Astrocyte (in vitro differentiated cells and primary cell): Measurements from ENCODE around the gene ELMOD3.

ENCODE experiments used
- CTCF ChIP-seq: IDR thresholded peaks from 2 replicates; pipeline ENCODE4 v1.5.1; 2011; ENCODE audit warnings: low read depth, mild to moderate bottlenecking, inconsistent platforms, low read length, moderate library complexity; ENCODE audit not compliant: insufficient read depth
- EZH2 ChIP-seq: IDR thresholded peaks from 2 replicates; pipeline ENCODE4 v1.6.1; 2012; ENCODE audit warnings: mild to moderate bottlenecking, low read length, inconsistent platforms; ENCODE audit not compliant: insufficient read depth

GRCh38 chr2:85400023-85400422 is 45.5 kb downstream of the ELMOD3 start:
- no peak for TF ChIP-seq EZH2
- no peak for TF ChIP-seq CTCF
